NCI-H1092 treated with DMSO at 0.1 percent for 48 hours (cell line): ENCODE data around the gene EFCAB6.

Experiments used
- DNase-seq: peaks from one replicate; lab custom pipeline; 2025; lab: John Stamatoyannopoulos, UW

Gene EFCAB6

GRCh38 chr22:43479301-43479950 lies 332.7 kb downstream of the EFCAB6 start:
- no peak for DNase-seq
